DMS53 treated with DMSO at 0.1 percent for 48 hours (cell line): ENCODE measurements around the gene SART3.
"Not testable (repeated sequence)": the region's sequence is repeated elsewhere in the genome, so short reads cannot be mapped to it uniquely, and the experiment has no call there.

Experiments used
- DNase-seq: peaks from one replicate; lab custom pipeline; 2025; ENCODE audit not compliant: unreplicated experiment; lab: John Stamatoyannopoulos, UW

SART3 gene

DNA sequence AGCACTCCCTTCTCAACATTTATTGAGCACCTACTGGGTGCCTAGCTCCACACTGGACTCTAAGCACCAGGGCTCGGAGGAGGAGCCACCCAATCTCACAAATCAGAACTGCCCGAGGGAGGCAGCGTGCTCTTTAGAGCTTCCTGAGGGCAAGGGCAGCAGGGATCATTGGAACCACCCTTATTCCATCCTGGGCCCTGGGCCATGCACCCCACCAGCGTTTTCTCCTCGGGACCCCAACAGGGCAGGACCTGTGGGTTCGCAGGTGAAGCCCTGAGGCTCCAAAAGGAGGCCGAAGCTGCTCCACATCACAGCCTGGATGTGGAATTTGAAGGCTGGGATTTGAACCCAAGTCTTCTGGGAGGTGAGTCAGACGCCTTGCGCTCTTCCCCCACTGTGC is 21.5 kb upstream of the SART3 start:
- no peak for DNase-seq

GRCh38 chr12:108581311-108582227 is 20.6 kb upstream of the SART3 start:
- no peak for DNase-seq

DNA sequence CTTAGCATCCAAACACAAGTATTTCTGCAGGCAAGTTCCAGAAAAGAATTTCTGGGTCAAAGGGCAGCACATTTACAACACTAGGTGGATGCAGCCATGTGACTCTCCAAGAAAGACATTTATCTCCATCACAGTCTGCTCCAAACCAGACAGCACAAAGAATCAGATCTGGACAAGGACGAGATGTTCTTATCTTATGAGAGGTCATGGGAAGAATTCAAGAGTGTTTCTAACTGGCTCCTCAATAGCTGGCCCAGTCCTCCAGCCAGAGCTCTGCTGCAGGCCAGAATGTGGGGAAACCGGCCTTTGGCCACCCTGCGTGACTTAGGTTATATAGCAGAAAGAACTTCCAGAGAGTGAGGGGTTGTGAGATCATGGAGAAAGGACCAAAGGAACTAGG is 19.6 kb upstream of the SART3 start:
- no peak for DNase-seq

DNA sequence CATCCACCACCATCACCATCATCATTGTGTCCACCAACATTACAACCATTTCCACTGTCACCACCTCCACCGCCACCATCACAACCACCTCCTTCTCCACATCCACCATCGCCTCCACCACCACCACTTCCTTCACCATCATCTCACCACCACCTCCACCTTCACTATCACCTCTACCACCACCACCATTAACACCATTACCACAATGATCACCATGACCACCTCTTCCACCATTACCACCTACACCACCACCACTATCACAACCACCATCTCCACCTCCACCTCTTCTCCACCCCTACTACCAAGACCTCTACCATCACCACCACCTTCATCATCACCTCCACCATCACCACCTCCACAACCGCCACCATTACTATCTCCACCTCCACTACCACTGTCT is 17.8 kb upstream of the SART3 start:
- DNase-seq = no peak

- no peak for DNase-seq
Observed at GRCh38 chr12:108578264-108578663, 17.3 kb upstream of the SART3 start.

DNA sequence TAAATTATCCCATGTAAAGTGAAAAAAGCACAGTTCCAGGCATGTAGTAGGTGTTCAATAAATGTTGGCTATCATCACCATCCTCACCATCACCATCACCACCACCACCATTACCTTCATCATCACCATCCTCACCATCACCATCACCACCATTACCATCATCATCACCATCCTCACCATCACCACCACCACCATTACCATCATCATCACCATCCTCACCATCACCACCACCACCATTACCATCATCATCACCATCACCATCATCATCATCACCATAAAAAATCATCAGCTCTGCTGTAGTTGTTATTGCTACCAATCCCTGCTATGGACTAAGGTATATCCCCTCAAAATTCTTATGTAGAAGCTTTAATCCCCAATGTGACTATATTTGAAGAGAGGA is 16.5 kb upstream of the SART3 start:
- DNase-seq = no peak

GRCh38 chr12:108576660-108577234 is 15.8 kb upstream of the SART3 start:
- DNase-seq = no peak

DNA sequence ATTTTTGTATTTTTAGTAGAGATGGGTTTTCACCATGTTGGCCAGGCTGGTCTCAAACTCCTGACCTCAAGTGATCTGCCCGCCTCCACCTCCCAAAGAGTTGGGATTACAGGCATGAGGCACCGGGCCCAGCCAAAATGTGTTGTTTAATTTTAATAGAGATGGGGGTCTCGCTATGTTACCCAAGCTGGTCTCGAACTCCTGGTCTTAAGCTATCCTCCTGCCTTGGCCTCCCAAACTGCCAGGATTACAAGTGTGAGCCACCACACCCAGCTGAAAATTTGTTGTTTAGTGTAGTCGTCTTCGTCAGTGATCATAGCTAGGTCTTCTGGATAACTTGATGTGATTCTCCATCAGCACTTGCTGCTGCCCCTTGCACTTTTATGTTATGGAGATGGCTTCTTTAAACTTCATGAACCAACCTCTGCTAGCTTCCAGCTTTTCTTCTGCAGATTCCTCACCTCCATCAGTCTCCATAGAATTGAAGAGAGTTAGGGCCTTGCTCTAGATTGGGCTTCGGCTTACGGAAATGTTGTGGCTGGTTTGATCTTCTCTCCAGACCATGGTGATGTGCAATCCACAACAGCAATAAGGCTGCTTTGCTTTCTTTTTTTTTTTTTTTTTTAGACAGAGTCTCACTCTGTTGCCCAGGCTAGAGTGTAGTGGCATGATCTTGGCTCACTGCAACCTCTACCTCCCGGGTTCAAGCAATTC is 14.4 kb upstream of the SART3 start:
- DNase-seq = no peak

DNA sequence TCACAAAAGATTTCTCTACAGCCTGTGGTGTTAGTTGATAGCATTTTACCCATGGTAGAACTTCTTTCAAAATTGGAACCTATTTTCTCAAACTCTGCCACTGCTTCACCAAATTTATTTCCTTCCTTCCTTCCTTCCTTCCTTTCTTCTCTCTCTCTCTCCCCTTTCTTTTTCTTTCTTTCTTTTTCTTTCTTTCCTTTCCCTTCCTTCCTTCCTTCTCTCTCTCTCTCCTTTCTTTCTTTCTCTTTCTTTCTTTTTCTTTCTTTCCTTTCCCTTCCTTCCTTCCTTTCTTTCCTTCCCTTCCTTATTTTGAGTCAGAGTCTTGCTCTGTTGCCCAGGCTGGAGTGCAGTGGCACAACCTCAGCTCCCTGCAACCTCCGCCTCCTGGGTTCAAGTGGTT is 13.3 kb upstream of the SART3 start:
- not testable (repeated sequence) for DNase-seq

DNA sequence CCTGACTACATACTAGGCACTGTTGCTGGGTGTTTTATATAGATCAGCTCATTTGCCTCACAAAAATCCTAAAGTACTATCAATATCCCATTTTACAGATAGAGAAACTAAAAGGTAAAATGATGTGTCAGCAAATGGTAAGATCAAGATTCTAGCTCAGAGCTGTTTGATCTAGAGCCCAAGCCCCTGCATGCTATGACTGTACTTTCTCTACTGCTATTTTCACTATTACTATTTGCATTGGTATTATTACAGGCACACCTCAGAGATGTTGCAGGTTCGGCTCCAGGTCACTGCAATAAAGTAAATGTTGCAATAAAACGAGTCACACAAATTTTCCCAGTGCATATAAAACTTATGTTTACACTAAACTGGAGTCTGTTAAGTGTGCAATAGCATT is 12.3 kb upstream of the SART3 start:
- no peak for DNase-seq

DNA sequence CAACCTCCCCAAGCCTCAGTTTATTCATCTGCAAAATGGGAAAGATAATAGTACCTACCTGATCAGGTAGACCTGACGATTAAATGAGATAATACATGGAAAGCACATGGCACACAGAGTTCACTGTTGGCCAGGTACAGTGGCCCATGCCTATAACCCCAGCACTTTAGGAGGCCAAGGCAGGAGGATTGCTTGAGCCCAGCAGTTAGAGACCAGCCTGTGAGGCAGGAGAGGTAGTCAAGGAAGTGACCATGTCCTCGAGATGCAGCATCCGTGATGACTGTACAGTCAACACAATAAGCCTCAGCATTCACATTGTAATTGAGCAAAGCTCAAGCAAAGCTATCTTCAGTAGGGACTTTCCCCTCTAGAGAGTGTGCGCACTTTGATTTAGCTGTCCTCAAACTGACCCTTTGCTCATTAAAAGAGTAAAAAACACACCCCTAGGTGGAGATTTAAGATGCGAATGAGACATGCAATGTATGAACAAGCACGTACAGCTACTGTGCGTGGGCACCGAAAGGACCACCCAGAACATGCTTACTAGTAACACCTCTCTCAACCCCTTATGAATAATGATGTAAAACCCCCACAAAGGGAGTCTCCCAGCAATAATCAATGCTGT is 11.3 kb upstream of the SART3 start:
- no peak for DNase-seq

DNA sequence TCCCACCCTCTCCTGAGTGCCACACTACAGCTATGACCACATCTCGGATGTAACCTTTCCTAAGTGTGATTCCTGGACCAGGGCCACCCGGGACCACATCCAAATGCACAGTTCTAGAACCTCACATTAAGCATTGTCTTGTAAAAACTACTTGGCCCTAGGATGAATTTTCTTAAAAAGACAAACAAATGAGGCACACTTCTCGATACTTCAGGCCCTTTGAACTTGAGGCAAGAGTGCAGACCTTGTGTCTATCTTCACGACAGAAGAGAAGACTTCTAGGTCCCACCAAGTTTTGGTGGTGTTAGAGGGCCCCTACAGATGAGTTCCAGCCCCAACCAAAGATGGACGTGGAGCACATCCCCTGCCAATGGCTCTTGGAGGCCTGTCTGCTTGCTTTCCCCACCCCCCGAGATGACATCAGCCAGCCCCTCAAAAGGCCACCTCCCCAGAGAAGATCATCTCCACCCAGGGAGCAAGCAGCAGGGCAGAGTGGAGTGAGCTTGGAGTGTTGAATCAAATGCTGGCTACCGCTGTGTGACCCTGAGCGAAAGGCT is 10.7 kb upstream of the SART3 start:
- no peak for DNase-seq

GRCh38 chr12:108570743-108571608 is 10.0 kb upstream of the SART3 start:
- no peak for DNase-seq

- DNase-seq = no peak
Observed at GRCh38 chr12:108568338-108569154, 7.6 kb upstream of the SART3 start.

DNA sequence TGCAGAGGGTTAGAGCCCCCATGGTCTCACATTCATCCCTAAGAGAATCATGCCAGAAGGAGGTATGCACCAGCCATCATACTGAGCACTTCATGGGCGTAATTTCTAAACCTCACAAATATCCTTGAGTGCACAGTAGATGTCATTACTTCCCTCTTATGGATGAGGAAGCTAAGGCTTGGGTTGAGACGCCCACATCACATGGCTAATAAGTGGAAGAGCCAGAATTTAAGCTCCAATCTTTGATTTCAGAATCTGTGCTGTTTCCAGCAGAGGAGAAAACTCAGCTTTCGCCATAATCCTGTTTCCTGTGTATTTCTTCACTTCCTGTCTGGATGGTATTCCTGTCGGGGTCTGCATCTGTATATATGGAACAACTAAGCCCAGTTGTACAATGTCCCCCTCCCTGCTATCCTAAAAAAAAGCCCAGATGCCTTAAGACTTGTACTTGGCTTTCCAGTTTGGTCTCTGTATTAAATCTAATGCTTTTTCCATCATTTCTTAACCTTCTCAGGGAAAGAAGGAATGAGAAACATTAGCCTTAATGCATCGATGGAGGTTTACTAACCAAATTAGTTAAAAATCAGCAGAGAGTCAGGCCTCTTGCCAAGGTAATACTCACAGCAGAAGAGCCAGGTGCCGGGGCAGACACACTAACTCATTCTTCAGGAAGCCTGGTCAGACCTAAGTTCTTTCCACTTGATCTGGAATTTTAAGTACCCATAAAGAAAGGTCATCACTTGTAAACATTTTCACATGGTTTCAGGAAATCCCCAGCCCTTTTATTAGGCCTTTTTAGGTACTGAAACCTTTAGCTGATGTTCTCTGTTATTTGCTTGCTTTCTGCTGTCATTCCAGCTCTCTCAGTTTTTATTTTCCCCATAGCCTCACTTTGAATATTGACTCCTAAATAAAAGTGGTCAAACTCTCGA is 6.7 kb upstream of the SART3 start:
- DNase-seq = no peak

DNA sequence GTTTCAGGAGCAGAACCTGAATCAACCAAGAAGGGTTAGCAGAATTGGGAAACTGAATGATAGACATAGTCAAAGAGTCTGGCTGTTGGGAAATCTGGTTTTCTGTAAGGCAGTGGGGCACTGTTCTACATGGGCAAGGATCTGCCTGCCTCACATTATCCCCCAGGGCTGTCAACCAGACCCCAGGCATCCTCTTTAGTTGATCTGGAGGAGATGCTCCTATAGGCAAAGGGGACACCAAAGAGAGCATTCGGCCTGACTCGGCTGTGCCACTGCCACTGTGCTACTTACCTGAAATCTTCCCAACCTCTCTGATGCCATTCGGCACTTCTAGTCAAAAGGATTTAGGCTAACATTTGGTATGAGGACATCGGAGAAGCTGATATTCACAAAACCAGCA is 5.5 kb upstream of the SART3 start:
- no peak for DNase-seq

DNA sequence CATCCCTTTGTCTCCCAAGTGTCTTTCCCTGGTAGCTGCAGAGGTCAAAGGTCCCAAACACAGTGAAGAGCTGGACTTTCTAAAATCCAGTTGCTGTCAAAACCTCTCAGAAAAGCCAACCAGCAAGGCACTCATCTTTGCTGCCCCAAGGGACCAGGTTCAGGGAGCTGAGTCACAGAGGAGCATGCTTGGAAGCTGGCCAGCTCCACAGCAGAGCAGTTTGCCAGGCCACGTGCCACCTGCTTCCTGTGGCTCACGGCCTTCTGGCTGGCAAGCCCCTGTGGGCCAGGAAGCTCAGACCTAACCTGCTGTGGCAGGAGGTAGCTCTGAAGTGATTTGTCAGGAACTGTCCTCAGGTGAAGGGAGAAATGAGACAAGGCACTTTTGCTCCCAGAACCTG is 5.0 kb upstream of the SART3 start:
- peak; percentile 95 for DNase-seq

DNA sequence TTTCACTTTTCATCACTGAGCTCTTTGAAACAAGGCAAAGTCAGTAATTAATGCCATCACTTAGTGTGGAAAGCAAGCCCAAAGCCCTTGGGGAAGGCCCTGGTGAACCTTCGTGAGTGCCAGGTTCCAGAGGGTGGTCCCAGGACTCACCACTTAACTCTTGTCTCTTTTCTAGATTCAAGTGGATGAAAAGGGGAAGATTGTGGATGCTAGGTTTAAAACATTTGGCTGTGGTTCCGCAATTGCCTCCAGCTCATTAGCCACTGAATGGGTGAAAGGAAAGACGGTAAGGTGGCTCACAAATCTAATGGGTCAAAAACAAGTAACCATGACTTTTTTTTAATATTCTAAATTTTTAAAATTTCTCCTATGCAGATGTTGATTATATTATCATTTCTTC is 4.2 kb upstream of the SART3 start:
- DNase-seq = no peak
